Hepatocyte (in vitro differentiated cells): ENCODE measurements around the gene RFC2. TPM values are rescaled to one million over a fixed set of nuclear protein-coding genes. Genes with fewer than 3 reads are reported as not detected.

Experiments used
- DNase-seq: peaks from one replicate; pipeline ENCODE4 v3.0.0-alpha.2; 2016; ENCODE audit warnings: low spot score
- H2AFZ ChIP-seq: fragments of 200-600 bp; sonication (generic); 2 replicates; pipeline ENCODE4 v1.6.0; 2016; ENCODE audit warnings: antibody characterized with exemption, mild to moderate bottlenecking
- H3K27ac ChIP-seq: fragments of 200-600 bp; sonication (generic); 2 replicates; pipeline ENCODE4 v1.5.1; 2016; ENCODE audit warnings: mild to moderate bottlenecking
- H3K27me3 ChIP-seq: fragments of 200-600 bp; sonication (generic); 2 replicates; pipeline ENCODE4 v1.6.1; 2016
- H3K36me3 ChIP-seq: fragments of 200-600 bp; sonication (generic); replicated peaks from 2 replicates; pipeline ENCODE4 v1.5.1; 2016; ENCODE audit warnings: low read depth; ENCODE audit not compliant: insufficient read depth
- H3K4me1 ChIP-seq: fragments of 200-600 bp; sonication (generic); 2 replicates; pipeline ENCODE4 v1.5.1; 2016; ENCODE audit warnings: mild to moderate bottlenecking, moderate library complexity; ENCODE audit not compliant: insufficient read depth
- H3K4me2 ChIP-seq: fragments of 200-600 bp; sonication (generic); 2 replicates; pipeline ENCODE4 v1.6.0; 2016
- H3K4me3 ChIP-seq: fragments of 200-600 bp; sonication (generic); 2 replicates; pipeline ENCODE4 v1.5.1; 2016; ENCODE audit warnings: mild to moderate bottlenecking
- H3K79me2 ChIP-seq: fragments of 200-600 bp; sonication (generic); 2 replicates; pipeline ENCODE4 v1.6.0; 2017; ENCODE audit warnings: mild to moderate bottlenecking
- H3K9me2 ChIP-seq: fragments of 200-600 bp; sonication (generic); replicated peaks from 2 replicates; pipeline ENCODE4 v1.6.0; 2017; ENCODE audit warnings: mild to moderate bottlenecking; ENCODE audit not compliant: insufficient read depth
- H3K9me3 ChIP-seq: fragments of 200-600 bp; sonication (generic); 2 replicates; pipeline ENCODE4 v1.5.1; 2016; ENCODE audit warnings: low read depth, mild to moderate bottlenecking
- H4K20me1 ChIP-seq: fragments of 200-600 bp; sonication (generic); 2 replicates; pipeline ENCODE4 v1.6.0; 2016; ENCODE audit warnings: mild to moderate bottlenecking; ENCODE audit not compliant: insufficient read depth, poor library complexity, severe bottlenecking
- EZH2 ChIP-seq: fragments of 200-600 bp; sonication (generic); IDR thresholded peaks from 2 replicates; pipeline ENCODE4 v1.6.1; 2016; ENCODE audit warnings: antibody characterized with exemption, mild to moderate bottlenecking, borderline replicate concordance
- EZH2phosphoT487 ChIP-seq: fragments of 200-600 bp; sonication (generic); IDR thresholded peaks from one replicate; pipeline ENCODE4 v1.6.1; 2018; ENCODE audit warnings: antibody characterized with exemption, mild to moderate bottlenecking, low read depth, moderate library complexity; ENCODE audit not compliant: unreplicated experiment, severe bottlenecking
- WGBS: methylation state at CpG from one replicate; pipeline ENCODE4 v1.1.6; 2016; ENCODE audit warnings: low lambda C conversion rate; ENCODE audit errors: missing lambda C conversion rate; 5-methylcytosine and 5-hydroxymethylcytosine counted together
- polyA plus RNA-seq: library from polyadenylated mRNA; unstranded; fragments of >200 nt; fragmentation: Nextera tagmentation; extraction: Ambion mirVana; gene quantifications from 2 replicates; pipeline ENCODE4 v1.2.1, GENCODE V29; 2016
- total RNA-seq: library from RNA; depleted of rRNA; stranded (reverse); fragments of >200 nt; gene quantifications from 2 replicates; pipeline ENCODE4 v1.2.3, GENCODE V29; 2014
- TF ChIP-seq, protein P1 (sequence below): fragments of 200-600 bp; sonication (generic); IDR thresholded peaks from 2 replicates; pipeline ENCODE4 v1.5.1; 2016; ENCODE audit warnings: antibody characterized with exemption, mild to moderate bottlenecking; ENCODE audit not compliant: poor library complexity

The RFC2 gene
- total and polyA plus RNA-seq, 2 experiments from 2014 or later, result 16.8 to 25.4 TPM

DNA sequence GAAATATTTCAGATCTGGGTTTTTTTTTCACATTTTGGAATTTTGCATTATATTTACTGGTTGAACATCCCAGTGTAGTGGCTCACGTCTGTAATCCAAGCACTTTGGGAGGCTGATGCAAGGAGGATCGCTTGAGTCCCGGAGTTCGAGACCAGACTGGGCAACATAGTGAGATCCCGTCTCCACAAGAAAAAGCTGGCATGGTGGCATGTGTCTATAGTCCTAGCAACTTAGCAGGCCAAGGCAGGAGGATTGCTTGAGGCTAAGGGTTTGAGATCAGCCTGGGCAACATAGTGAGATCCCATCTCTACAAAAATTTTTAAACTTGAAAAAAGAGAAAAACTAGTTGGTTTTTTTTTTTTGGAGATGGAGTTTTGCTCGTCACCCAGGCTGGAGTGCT, 6.0 kb downstream of the RFC2 start:
- H3K4me2 ChIP-seq, result no peak overlapping the region
- 99% methylated on average over 6 of the region's 6 CpGs for WGBS
- H3K36me3 ChIP-seq, result no peaks in the 10 kb centered on the region
- H3K4me1 ChIP-seq, result peaks cover under 1% of the 10 kb centered on the region
- TF ChIP-seq EZH2phosphoT487, result no peak
- TF ChIP-seq, protein P1, sequence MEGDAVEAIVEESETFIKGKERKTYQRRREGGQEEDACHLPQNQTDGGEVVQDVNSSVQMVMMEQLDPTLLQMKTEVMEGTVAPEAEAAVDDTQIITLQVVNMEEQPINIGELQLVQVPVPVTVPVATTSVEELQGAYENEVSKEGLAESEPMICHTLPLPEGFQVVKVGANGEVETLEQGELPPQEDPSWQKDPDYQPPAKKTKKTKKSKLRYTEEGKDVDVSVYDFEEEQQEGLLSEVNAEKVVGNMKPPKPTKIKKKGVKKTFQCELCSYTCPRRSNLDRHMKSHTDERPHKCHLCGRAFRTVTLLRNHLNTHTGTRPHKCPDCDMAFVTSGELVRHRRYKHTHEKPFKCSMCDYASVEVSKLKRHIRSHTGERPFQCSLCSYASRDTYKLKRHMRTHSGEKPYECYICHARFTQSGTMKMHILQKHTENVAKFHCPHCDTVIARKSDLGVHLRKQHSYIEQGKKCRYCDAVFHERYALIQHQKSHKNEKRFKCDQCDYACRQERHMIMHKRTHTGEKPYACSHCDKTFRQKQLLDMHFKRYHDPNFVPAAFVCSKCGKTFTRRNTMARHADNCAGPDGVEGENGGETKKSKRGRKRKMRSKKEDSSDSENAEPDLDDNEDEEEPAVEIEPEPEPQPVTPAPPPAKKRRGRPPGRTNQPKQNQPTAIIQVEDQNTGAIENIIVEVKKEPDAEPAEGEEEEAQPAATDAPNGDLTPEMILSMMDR, result no peak
- no peak overlapping the region for H3K27ac ChIP-seq
- H4K20me1 ChIP-seq, result no peaks in the 10 kb centered on the region
- H3K4me3 ChIP-seq, result no peak overlapping the region
- no peak for DNase-seq
- H3K79me2 ChIP-seq, result peaks cover 8% of the 10 kb centered on the region
- H3K27me3 ChIP-seq, result no peaks in the 10 kb centered on the region
- no peak overlapping the region for H2AFZ ChIP-seq
- H3K9me2 ChIP-seq, result no peaks in the 10 kb centered on the region
- H3K9me3 ChIP-seq, result no peaks in the 10 kb centered on the region

DNA sequence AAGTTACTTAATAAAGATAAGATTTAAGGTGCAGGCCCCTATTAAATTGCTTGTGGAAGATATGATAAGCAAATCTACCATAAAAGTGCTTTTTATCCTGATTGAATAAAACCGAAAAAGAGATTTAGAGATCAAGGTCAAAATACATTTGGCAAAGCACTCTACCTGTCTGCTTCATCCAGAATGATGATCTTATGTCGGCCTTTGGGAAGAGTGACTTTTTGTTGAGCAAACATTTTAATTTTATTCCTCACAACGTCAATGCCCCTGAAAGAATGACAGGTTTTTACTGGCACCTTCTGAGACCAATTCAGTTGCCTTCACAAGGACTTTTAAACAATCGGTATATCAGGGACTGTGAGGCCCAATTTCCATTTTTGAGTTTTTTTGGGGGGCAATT, 7.7 kb downstream of the RFC2 start:
- no peak overlapping the region for H3K4me3 ChIP-seq
- H3K4me2 ChIP-seq, result no peak overlapping the region
- no peaks in the 10 kb centered on the region for H3K36me3 ChIP-seq
- H3K4me1 ChIP-seq, result no peaks in the 10 kb centered on the region
- no peaks in the 10 kb centered on the region for H3K9me2 ChIP-seq
- no peaks in the 10 kb centered on the region for H3K79me2 ChIP-seq
- no peak for DNase-seq
- TF ChIP-seq, protein P1, result no peak
- no peak for TF ChIP-seq EZH2phosphoT487
- TF ChIP-seq EZH2, result no peak
- H3K9me3 ChIP-seq, result no peaks in the 10 kb centered on the region
- H3K27me3 ChIP-seq, result no peaks in the 10 kb centered on the region
- H2AFZ ChIP-seq, result no peak overlapping the region
- no peaks in the 10 kb centered on the region for H4K20me1 ChIP-seq
- WGBS, result 44% methylated on average over 4 of the region's 4 CpGs
- no peak overlapping the region for H3K27ac ChIP-seq

DNA sequence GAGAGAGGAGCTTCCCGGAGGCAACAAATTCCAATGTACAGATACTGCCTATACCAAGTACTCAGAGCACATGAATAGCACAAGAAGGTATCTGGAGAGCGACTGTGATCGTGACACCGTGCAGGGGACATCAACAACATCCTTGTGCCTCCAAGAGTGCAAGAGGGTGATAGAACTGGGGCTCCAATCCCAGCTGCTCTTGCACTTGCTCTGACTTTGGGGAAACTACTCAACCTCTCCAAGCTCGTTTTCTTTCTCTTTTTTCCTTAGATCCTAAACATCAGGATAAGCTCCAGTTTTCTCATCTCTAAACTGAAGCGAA, 12.1 kb downstream of the RFC2 start:
- Histone ChIP-seq H3K27me3 (no peaks in the 10 kb centered on the region), H4K20me1 (no peaks in the 10 kb centered on the region), H3K79me2 (no peaks in the 10 kb centered on the region), H3K4me3 (no peak overlapping the region), H2AFZ (no peak overlapping the region), H3K9me3 (no peaks in the 10 kb centered on the region), H3K4me1 (no peaks in the 10 kb centered on the region), H3K27ac (no peak overlapping the region), H3K36me3 (no peaks in the 10 kb centered on the region), H3K9me2 (no peaks in the 10 kb centered on the region), H3K4me2 (no peak overlapping the region)
- TF ChIP-seq EZH2, result no peak
- TF ChIP-seq, protein P1, result no peak
- TF ChIP-seq EZH2phosphoT487, result no peak
- WGBS, result 97% methylated on average over 6 of the region's 6 CpGs
- DNase-seq, result no peak

DNA sequence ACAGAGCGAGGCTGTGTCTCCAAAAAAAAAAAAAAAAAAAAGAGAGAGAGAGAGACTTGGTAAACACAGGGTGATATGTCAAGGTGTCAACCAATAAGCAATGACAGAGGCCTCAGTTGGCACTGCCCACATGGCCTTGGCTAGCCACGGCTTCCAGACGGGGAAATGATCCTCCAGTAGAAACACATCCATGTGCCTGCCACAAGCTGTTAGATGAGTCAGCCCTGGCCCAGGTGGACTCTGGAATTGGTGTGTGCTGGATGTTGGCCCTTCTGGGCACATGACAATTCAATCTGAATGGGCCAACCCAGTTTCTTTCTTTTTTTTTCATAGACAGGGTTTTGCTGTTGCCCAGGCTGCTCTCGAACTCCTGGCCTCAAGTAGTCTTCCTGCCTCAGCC, 13.7 kb downstream of the RFC2 start:
- no peak overlapping the region for H3K4me2 ChIP-seq
- no peak overlapping the region for H3K27ac ChIP-seq
- TF ChIP-seq EZH2phosphoT487 (no peak), EZH2 (no peak)
- TF ChIP-seq, protein P1, result no peak
- no peaks in the 10 kb centered on the region for H4K20me1 ChIP-seq
- H3K27me3 ChIP-seq, result no peaks in the 10 kb centered on the region
- no peak overlapping the region for H3K4me3 ChIP-seq
- H3K9me3 ChIP-seq, result no peaks in the 10 kb centered on the region
- 94% methylated on average over 4 of the region's 4 CpGs for WGBS
- no peaks in the 10 kb centered on the region for H3K4me1 ChIP-seq
- peak; percentile 47 for DNase-seq
- H3K79me2 ChIP-seq, result no peaks in the 10 kb centered on the region
- no peaks in the 10 kb centered on the region for H3K36me3 ChIP-seq
- H2AFZ ChIP-seq, result no peak overlapping the region
- no peaks in the 10 kb centered on the region for H3K9me2 ChIP-seq
